ENCODE data around the gene CATSPERZ.
"Not testable (repeated sequence)": the region's sequence is repeated elsewhere in the genome, so short reads cannot be mapped to it uniquely, and the experiment has no call there.

Gene CATSPERZ

GRCh38 chr11:64321026-64321425 is 20.9 kb downstream of the CATSPERZ start:
- FAIRE-seq: no peak

GRCh38 chr11:64321533-64321932 is 21.4 kb downstream of the CATSPERZ start:
- no peak for FAIRE-seq

- FAIRE-seq: no peak
Measured at GRCh38 chr11:64322925-64323260, 22.7 kb downstream of the CATSPERZ start.

- no peak for FAIRE-seq
Measured at GRCh38 chr11:64323373-64323772, 23.2 kb downstream of the CATSPERZ start.

GRCh38 chr11:64323984-64324383 is 23.8 kb downstream of the CATSPERZ start:
- FAIRE-seq: not testable (repeated sequence)

GRCh38 chr11:64324692-64325469 is 24.7 kb downstream of the CATSPERZ start:
- FAIRE-seq: no peak

- FAIRE-seq: no peak
Measured at GRCh38 chr11:64327375-64327774, 27.2 kb downstream of the CATSPERZ start.

- no peak for FAIRE-seq
Measured at GRCh38 chr11:64327993-64328392, 27.8 kb downstream of the CATSPERZ start.

- no peak for FAIRE-seq
Measured at GRCh38 chr11:64330888-64331287, 30.7 kb downstream of the CATSPERZ start.

- no peak for FAIRE-seq
Measured at GRCh38 chr11:64331569-64332371, 31.6 kb downstream of the CATSPERZ start.

GRCh38 chr11:64333556-64333955 is 33.4 kb downstream of the CATSPERZ start:
- FAIRE-seq: no peak

GRCh38 chr11:64334764-64335735 is 34.9 kb downstream of the CATSPERZ start:
- FAIRE-seq: no peak

- no peak for FAIRE-seq
Measured at GRCh38 chr11:64337538-64338249, 37.5 kb downstream of the CATSPERZ start.

GRCh38 chr11:64338716-64339115 is 38.6 kb downstream of the CATSPERZ start:
- FAIRE-seq: no peak

GRCh38 chr11:64339286-64339685 is 39.1 kb downstream of the CATSPERZ start:
- no peak for FAIRE-seq

- no peak for FAIRE-seq
Measured at GRCh38 chr11:64339754-64340408, 39.7 kb downstream of the CATSPERZ start, which contains the start of gene CCDC88B. Gene CCDC88B (plus strand): TSS chr11:64340204. CDS start chr11:64340267, 63 bp downstream.

GRCh38 chr11:64340671-64341335 is 40.6 kb downstream of the CATSPERZ start:
- FAIRE-seq: no peak

GRCh38 chr11:64341429-64341828 is 41.3 kb downstream of the CATSPERZ start:
- FAIRE-seq: no peak

- no peak for FAIRE-seq
Measured at GRCh38 chr11:64341851-64342791, 42.0 kb downstream of the CATSPERZ start.

All from A204.1 (cell line).